GM19240 (cell line): ENCODE results near the gene SPOP.
"Not testable (repeated sequence)": the region's sequence is repeated elsewhere in the genome, so short reads cannot be mapped to it uniquely, and the experiment has no call there.

Source experiments
- DNase-seq: peaks from one replicate; pipeline ENCODE4 v3.0.0; 2011; ENCODE audit warnings: low spot score; ENCODE audit not compliant: insufficient read length

SPOP gene

GRCh38 chr17:49695698-49696232, 17.9 kb upstream of the SPOP start:
- no peak for DNase-seq

DNA sequence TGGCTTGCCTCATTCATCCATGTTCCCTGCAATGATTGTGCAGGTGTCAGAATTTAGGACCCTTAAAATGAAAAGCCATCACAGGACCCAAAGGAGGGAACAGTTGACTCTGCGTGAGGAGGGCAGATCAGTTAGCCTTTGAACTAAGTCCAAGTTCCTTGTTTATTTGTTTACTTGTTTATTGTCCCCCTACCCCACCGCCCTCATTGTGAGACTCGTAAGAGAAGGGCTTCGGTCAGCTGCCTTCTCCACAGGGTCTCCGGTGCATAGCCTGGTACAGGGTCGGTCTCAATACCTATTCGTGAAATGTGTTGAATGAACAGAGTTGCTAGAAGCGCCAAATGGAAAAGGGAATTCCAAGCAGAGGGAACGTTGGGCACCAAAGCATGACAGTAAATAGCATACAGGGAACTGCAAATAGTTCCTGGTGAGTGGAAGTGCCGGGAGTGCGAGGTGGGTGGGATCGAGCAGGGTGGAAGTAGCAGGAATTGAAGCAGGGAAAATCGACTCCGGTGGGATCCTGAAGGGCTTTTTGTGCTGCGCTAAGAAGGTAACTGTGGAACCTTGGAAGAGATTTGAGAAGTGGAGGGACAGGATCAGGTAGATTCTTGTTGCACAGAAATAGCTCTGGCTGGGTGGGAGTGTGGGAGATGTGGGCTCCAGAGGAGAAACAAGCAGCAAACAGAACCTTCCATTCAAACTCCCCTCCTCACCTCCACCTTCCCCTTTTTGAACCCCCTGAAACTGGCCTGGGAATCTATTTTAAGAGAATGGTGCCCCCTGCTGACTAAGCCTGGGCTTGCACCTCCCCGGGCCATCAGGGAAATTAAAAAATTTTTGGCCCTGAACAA, 17.2 kb upstream of the SPOP start:
- no peak for DNase-seq

DNA sequence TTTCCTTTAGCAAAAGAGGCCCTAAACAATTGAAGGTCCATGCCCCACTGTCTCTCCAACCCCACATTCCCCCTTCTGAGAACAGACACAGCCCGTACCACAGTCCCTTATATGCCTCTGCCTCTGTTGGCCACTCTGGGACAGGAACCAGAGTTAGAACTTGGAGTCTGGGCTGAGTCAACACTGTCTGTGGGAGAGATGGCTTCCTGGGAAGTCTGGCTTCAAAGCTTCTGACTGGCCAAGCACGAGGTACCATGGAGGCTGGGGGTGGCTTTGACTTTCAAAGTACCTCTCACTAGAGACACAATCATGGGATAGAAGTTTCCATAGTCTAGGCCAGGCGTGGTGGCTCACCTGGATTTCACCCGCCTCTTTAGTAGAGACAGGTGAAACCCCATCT, 14.9 kb upstream of the SPOP start:
- DNase-seq, result no peak

- DNase-seq, result no peak
Observed at GRCh38 chr17:49691677-49692191, 13.8 kb upstream of the SPOP start.

DNA sequence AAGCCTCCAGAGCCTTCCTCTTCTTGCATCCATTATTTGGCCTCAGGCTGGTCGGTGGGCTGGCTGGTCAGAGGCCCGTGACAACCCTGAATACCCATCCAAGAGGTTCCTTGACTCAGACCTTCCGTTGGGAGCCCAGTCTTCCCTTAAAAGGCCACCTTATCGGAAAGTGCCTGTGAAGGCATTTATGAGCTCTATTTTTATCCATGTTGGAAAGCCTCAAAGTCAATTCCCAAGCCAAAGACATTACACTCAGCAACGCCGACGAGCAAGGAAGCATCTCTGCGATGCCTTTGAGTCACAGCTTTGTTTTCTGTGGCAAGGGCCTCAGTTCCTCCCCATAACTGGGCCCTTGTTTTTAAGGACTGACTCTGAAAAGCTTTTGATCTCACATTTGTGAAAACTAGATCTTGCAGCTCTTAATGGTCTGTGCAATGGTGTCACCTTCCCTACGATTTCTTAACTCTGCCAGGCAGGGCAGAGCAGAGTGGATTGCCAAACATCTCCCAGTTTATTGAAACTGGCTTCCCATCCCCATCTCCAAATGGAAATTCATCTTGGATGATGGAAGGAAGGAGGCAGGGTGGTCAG, 13.3 kb upstream of the SPOP start:
- no peak for DNase-seq

DNA sequence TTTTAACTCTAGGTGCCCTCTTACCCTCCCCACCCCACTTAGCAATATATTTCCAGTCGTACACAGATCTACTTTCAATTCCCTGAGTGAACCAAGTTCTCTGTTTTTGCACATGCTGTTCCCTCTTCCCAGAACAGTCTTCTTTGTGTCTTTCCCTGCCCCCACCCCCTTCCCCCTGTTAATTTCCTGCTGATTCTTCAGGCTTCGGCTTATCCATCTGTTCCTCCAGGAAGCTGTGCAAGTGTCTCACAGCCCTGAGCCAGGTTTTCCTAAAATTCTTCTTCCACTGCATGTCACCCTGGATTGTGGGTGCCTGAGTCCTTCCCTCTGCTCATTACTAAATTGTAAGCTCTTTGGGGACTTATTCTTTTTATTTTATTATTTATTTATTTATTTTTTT, 12.4 kb upstream of the SPOP start:
- no peak for DNase-seq

DNA sequence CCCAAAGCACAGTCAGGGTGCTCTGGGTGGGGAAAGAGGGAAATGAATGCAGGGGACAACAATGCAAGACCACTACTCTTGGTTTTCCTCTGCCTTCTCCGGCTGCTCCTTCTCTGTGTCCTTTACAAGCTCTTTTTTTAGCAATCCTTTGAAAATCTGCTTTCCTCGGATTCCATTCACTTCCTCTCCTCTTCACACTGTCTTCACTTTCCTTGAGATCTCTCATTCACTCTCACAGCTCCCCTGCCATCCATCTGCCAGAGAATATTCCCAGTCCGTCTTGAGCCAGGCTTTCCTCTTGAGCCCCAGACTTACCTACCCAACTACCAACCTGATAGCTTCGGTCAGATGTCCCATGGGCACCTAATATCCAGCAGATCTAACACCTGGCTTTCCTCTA, 11.0 kb upstream of the SPOP start:
- DNase-seq, result no peak

- DNase-seq, result no peak
Observed at GRCh38 chr17:49687878-49688491, 10.1 kb upstream of the SPOP start.

GRCh38 chr17:49681106-49681979, 3.4 kb upstream of the SPOP start:
- no peak for DNase-seq

DNA sequence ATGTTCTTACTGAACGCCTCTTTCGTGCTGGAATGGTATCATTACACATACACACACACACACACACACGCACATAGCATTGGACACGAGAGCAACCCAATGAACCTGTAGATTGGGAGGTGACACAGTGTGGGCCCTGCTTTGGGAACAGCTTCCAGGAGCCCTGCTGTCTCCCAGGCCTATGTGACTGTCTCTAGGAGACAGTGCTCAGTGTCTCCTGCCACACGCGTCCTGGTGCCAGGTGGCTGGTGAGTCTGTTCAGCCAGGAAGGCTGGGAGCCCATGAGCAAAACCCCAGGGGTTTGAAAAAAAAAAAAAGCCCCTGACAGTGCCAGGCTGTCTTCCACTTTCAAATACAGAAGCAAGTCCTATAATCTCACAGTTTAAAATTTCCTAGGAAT, 2.4 kb upstream of the SPOP start:
- DNase-seq, result no peak

DNA sequence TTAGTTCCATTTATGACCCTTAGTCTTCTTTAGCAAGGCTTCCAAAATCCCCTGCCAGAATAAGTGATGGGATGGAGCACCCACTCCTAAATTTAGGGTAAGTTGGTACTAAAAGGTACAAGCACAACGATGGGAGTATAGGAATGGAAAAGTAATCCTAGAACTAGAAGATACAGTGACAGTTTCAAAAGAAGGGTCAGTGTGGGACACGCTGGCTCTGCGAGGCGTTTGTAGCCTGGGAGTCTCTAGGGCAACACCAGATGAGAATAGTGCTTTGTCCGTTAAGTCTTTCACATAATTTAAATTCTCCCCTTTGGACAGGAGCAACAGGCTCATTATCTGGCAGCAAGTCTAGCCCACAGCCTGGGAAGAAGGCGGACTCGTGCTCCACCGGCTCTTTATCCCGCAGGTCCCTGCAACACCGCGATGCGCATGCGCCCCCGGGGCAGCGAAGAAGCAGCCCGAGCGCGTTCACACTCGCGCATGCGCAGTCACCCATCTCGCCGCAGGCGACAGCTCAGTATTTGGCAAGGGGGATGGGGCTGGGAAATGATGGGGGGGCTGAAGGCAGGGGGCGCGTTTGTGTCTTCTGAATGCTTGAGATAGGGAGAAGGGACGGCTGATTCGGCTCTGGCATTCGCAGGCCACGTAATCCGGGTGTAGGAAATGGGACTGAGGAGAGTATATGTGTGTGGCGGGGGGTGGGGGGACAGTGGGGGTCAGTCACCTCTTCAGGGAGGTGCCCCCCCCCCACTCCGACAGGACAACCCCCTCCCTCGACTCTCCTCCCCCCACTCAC, 564 bp downstream of the SPOP start:
- peak; percentile 79 for DNase-seq

GRCh38 chr17:49676276-49676868, 1.5 kb downstream of the SPOP start:
- peak; percentile 62 for DNase-seq

GRCh38 chr17:49674507-49674906, 3.4 kb downstream of the SPOP start:
- no peak for DNase-seq

- not testable (repeated sequence) for DNase-seq
Observed at GRCh38 chr17:49673679-49674078, 4.2 kb downstream of the SPOP start.

DNA sequence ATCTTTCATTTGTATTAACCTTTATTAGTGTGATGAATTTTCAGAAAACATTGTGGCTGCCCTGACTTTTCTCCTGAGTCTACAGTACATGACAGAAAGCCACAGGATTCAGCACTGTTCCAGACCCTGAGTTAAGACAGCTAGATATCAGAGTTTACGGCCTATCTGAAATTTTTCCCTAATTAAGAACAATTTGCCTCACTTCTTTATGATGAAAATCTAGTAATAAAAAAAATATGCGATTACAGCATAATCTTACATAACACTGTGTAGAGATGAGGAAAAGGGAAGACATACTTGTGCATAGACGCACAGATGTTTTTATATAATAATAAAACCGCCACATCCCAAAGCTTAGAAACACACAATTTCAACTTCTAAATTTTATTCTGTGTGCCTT, 7.3 kb downstream of the SPOP start:
- no peak for DNase-seq

DNA sequence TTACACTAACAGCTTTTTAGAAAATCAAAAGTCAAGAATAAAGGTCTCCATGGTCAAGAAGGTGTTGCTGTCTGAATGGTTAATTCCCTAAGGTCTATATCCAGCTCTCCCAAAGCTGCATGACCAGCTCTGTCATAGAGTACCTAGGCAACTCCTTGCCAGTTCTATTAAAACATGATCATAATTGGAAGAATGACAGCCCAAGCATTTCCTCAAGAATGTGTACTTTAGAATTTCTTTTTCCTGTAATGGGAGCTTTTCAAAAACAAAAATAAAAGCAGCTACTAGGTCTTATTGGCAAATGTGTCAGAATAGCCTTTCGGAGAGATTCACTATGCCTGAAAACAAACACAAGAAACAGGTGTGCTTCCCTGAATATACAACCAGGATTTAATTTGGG, 7.9 kb downstream of the SPOP start:
- DNase-seq, result no peak

DNA sequence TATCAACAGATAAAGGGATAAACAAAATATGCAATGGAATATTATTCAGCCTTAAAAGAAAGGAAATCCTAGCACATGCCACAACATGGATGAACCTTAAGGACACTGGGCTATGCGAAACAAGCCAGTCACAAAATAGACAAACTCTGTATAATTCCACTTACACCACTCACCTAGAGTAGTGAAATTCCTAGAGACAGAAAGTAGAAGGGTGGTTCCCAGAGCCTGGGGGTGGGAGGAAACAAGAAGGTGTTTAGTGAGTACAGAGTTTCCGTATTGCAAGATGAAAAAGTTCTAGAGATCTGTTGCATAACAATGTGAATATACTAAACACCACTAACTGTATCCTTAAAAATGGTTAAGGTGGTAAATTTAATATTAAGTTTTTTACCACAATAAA, 10.0 kb downstream of the SPOP start:
- DNase-seq, result no peak

DNA sequence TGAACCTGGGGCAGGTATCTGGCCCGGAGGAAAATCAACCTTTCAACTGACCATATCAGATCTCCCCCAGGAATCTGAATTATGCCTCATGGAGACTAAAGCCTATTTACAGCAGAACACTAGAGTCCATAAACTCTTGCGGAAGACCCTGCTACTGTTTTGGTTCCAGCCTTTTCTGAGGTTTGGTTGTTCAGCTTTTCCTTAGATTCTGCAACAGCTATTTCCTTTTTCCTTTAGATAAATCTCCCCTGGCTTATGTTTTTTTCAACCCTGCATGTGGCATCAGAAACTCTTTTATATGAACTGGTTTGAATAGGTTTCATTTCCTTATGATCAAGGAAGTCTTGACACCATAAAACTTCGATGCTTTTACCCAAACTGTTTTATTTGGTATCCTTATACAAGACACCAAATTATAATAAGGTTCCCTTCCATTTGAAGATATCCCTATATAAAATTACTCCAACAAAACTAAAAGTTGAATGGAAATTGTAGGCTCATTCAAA, 13.1 kb downstream of the SPOP start:
- DNase-seq, result no peak

- no peak for DNase-seq
Observed at GRCh38 chr17:49659661-49660382, 18.1 kb downstream of the SPOP start.
